RKO (cell line): ENCODE results near the gene RPTOR.
A peak's percentile ranks its signal among the peaks of the same experiment; 100 is the strongest.

Experiments used
- DNase-seq: peaks from one replicate; pipeline ENCODE4 v3.0.0-alpha.2; 2016; ENCODE audit warnings: low spot score

RPTOR gene

DNA sequence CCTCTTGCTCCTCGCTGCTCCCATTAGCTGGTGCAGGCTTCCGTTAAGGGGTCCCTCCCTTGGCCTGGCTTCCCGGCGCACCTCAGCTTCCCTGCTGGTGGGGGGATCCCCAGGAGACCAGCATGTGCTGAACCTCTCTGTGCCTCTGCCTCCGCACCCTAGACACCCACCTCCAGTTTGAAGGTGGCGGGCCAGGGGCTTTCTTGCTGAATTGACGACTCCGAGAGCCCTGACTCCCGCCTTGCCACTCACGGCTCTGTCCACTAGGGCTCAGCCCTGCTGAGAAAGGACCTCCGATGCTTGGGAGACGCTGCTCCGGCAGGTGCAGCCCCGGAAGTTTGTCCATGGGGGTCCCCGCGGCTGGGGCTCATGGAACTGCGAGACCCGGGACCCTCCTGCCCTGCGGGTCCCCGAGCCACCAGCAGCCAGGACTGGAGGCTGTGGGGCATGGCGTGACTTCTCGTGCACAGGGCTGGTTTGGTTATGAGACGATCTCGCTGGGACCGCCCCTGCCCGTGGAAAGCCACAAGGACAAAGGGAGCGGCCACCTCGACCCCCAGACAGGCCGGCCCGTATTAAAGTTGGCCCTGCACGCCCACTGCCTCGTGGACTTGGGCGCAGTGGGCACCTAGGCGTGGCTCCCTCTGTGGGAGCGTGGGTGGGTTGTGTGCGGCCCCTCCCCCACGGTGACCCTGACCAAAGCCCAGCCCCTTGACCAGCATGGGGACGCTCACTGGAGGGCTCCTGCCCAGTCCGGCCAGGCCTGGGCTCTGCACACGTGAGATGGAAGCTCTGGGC, 455.1 kb downstream of the RPTOR start:
- DNase-seq = no peak

DNA sequence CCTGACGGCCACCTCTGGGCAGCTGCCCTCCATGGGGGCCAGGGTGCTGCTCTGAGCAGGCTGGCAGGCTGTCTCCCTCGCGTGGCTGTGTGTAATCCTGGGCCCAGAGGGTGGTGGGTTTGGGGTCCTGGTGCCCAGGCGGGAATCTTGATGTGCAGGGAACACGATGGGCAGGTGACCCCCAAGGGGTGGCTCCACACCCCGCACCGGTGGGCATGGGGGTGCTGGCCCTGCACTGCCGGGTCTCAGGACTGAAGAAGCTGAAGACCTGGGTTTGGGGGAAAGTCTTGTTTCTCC, 455.6 kb downstream of the RPTOR start:
- DNase-seq = no peak

DNA sequence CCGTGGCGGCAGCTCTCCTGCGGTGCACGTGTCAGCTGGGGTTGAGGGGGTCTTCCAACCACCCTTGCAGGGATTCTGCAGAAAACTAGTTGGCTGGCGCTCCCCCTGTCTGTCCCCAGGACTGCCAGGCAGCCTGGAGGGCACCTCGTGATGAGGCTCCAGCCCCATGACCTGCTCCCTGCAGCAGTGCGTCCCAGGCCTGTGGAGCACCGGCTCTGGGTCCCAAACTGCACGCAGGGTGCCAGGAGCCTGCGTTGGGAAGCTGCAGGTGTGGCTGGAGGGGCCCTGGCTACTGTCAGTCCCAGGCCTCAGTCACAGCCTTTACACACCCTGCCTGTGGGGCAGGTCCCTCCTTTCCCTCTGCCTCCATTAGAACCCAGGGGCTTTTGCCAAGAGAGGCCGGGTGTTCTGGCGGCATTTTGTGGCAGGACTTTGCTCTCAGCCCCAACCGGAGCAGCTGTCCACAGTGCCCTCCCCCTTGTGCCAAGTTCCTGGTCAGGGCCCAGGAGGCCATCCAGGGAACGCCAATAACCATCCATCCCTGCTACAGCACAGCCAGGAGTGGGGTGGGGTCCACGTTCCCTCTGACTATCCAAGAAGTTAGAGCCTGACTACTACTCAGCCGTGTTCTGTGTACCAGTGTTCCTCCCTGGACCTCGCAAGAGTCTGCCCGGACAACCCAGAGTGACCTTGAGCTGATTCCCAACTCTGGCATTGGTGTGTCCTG, 456.2 kb downstream of the RPTOR start:
- no peak for DNase-seq

DNA sequence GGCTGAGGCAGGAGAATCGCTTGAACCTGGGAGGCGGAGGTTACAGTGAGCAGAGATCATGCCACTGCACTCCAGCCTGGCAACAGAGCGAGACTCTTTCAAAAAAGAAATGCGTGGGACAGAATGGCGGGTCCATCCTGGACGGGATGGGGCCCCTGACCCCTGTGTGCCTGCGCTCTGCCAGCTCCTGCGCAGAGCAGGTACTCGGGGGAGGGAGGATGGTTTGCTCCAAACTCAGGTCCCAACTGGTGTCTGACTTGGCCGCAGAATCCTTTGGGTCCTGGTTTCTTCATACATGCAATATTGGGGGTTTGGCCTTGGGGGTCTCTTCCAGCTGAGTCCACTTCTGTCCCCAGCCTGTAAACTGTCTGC, 457.4 kb downstream of the RPTOR start:
- no peak for DNase-seq

DNA sequence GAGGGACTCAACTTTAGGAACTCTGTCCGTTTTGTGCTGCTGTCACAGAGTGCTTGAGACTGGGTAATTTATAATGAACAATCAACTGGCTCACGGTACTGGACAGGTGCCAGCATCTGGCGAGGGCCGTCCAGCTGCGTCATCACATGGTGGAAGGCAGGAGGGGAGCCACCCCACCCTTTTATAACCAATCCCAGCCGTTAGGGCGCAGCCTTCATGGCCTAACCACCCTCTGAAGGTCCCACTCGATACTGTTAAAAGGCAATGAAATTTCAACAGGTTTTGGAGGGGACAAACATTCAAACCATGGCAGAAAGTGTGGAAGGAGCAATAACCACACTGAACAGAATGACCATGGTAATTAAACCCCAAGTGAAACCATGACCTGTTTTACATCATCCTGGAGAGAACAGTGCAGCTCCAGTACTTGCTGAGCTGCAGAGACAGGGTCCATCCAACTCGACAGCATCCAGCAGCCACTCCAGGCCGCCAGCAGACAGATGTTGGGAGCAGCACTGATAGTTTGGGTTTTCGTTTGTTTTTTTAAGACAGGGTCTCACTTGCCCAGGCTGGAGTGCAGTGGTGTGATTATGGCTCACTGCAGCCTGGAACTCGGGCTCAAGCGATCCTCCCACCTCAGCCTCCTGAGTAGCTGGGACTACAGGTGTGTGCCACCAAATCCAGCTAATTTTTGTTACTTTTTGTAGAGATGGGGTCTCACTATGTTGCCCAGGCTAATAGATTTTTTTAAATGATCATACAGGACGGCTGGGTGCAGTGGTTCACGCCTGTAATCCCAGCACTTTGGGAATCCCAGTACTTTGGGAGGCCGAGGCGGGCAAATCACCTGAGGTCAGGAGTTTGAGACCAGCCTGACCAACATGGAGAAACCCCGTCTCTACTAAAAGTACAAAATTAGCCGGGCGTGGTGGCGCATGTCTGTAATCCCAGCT, 458.0 kb downstream of the RPTOR start:
- DNase-seq = peak; percentile 57

DNA sequence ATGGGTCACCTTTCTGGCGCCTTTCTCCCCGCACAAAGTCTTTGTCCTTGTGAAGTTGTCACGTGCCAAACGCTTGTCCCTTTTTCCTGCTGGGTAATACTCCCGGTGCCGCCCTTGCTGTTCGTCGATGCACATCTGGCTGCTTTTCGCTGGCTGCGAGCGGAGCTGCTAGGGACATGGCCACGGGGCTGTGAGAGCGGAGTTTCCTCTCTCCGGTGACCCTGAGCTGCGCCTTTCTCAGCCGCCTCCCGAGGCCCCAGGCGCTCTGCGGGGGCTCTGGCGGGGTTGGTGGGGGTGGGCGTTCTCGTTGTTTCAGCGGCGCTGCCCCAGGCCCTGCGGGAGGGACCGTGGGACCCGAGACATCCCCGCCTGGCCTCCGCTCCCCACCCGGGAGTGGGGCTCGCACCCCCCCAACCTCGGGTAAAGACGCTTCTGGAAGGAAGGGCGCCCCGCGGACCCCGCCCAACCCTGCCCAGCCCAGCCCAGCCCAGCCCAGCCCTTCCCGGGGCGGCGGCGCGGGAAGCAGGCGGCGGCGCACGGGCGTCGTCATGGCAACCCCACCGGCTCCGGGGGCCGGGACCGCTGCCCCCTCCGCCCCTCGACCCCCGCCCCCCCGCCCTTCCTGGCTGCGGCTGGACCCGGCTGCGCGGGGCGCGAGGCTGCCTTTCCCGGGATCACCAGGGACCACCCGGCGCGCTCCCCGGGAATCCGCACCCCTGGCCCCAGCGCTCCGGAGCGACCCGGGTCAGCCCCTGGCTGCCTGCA, 459.3 kb downstream of the RPTOR start:
- no peak for DNase-seq

DNA sequence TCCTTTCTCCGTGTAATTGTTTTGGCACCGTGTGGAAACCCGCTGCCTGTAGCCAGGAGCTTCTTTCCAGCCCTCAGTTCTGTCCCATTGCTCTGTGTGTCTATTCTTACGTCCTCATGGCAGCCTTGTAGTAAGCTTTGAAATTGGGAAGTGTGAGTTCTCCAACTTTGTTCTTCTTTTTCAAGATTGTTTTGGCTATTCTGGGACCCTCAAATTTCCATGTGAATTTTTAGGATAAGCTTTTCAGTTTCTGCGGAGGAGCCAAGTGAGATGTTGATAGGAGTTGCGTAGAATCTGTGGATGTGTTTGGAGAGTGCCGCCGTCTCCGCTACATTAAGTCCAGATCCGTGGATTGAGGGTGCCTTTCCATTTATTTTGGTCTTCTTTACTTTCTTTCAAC, 462.3 kb downstream of the RPTOR start:
- DNase-seq = no peak

DNA sequence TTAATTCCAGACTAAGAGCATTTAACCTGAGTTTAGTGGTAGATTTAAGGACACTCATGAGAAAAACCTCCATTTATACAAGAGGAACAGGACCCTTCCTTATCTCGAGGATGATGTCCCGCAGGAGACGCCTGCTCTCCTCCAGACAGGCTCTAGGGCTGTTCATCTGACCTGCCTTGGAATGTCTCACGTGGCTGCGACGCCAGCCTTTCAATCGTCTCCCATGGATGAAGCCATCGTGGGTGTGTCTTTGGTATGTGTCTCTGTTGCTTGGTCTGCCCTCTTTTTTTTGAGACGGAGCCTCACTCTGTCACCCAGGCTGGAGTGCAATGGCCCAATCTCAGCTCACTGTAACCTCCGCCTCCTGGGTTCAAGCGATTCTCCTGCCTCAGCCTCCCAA, 463.5 kb downstream of the RPTOR start:
- DNase-seq = no peak

DNA sequence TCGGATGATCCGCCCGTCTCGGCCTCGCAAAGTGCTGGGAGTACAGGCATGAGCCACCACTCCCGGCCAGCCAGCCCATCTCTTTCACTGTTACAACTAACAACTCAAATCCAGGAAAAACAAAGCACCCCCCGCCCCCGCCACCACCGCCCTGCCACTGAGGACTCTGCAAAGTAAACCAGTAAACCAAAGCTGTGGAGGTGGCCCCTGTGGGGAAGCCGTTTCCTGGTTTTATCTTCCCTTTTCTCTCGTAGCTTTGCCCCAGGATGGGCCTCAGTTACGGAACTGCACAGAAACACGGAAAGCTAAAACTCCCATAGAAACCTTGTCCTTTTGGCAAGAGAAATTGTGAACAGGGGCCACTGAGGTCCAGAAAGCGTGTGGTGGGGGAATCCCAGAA, 464.5 kb downstream of the RPTOR start:
- DNase-seq = no peak

DNA sequence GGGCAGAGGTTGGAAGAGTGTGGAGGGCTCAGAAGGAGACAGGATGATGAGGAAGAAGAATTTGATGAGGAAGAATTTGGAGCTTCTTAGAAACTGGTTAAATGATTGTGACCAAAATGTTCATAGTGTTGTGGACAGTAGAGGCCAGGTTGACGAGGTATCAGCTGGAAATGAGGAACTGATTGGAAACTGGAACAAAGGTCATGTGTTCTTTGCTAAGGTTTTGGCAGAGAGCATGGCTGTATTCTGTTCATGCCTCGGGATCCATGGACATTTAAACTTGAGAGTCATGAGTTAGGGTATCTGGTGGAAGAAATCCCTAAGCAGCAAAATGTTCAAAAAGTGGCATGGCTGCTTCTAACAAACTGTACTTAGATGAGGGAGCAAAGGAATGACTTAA, 466.3 kb downstream of the RPTOR start:
- no peak for DNase-seq

DNA sequence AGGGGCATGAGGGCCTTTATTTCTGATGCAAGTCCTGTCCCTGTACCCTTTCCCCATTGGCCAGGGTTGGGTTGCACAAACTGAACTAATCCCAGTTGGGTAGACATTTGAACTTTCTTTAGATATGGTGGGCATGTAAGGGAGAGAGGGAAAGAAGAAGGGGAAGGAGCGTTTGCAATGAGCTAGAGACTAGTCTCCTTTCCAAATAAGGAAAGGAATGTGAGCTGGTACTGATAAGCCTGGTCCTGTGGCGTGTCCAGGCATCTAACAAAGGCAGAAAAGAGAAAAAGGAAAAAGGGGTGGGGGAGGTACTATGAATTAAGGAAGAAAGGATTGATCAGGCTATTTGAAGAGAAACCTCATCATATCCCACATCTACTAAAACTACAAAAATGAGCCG, 467.3 kb downstream of the RPTOR start:
- DNase-seq = no peak

DNA sequence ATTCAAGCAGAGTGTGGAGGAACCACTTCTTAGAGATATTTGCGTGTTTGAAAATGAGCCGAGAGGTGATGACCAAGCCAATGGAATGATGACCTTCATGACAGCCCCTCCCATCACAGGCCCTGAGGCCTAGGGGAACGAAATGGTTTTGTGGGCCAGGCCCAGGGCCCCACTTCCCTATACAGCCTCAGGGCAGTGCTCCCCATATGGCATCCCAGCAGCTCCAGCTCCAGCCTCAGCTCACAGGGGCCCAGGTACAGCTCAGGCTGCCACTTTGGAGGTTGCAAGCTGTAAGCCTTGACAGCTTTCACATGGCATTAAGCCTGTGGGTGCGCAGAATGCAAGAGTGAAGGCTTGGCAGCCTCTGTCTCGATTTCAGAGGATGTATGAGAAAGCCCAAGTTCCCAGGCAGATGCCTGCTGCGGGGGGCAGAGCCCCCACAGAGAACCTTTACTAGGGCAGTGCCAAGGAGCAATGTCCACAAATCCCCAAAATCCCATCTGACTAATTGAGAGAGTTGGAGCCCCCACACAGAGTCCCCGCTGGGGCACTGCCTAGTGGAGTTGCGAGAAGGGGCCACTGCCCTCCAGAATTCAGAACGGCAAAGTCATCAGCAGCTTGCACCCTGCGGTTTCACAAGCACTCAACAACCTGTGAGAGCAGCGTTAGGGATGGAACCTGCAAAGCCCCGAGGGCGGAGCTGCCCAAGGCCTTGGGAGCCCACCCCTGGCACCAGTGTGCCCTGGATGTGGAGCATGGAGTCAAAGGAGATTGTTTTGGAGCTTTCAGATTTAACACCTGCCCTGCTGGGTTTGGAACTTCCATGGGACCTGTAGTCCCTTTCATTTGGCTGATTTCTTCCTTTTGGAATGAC, 468.2 kb downstream of the RPTOR start:
- DNase-seq = no peak

DNA sequence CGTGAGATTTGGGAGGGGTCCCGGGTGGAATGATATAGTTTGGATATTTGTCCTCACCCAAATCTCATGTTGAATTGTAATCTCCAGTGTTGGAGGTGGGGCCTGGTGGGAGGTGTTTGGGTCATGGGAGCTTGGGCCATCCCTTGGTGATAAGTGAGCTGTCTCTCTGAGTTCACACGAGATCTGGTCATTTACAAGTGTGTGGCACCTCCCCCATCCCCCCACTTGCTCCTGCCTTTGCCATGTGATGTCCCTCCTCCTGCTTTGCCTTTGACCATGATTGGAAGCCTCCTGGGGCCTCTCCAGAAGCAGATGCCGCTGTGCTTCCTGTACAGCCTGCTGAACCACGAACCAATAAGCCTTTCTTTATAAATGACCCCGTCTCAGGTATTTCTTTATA, 469.0 kb downstream of the RPTOR start:
- no peak for DNase-seq

DNA sequence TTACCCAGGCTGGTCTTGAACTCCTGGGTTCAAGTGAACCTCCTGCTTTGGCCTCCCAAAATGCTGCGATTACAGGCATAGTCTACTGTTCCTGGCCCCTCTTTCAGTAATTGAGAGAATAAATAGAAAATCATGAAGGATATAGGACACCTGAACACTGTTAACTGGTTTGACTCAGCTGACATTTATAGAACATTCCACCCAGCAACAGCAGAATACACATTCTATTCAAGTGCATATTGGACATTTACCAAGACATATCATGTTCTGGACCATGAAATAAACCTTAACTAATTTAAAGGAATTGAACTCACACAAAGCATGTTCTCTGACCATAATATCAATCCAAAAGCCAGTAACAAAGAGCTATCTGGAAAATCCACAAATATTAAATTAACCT, 470.5 kb downstream of the RPTOR start:
- DNase-seq = no peak
